Lower leg skin (tissue), 3 donors: Measurements from ENCODE around the gene LCE1E.

Experiments used
- POLR2A ChIP-seq, 2 donors: fragments of 450-650 bp; IDR thresholded peaks; one replicate each; pipeline ENCODE4 v1.6.1; 2016 to 2017; ENCODE audit warnings: antibody characterized with exemption in 2 of 2, mild to moderate bottlenecking in 1 of 2, moderate library complexity in 1 of 2
- TF ChIP-seq, protein P1 (sequence below), 3 donors: fragments of 450-650 bp; IDR thresholded peaks; one replicate each; pipeline ENCODE4 v1.5.1; 2016; ENCODE audit warnings: antibody characterized with exemption in 3 of 3, mild to moderate bottlenecking in 3 of 3, moderate library complexity in 2 of 3

GRCh38 chr1:152817309-152817708, 31.3 kb downstream of the LCE1E start:
- TF ChIP-seq, protein P1, sequence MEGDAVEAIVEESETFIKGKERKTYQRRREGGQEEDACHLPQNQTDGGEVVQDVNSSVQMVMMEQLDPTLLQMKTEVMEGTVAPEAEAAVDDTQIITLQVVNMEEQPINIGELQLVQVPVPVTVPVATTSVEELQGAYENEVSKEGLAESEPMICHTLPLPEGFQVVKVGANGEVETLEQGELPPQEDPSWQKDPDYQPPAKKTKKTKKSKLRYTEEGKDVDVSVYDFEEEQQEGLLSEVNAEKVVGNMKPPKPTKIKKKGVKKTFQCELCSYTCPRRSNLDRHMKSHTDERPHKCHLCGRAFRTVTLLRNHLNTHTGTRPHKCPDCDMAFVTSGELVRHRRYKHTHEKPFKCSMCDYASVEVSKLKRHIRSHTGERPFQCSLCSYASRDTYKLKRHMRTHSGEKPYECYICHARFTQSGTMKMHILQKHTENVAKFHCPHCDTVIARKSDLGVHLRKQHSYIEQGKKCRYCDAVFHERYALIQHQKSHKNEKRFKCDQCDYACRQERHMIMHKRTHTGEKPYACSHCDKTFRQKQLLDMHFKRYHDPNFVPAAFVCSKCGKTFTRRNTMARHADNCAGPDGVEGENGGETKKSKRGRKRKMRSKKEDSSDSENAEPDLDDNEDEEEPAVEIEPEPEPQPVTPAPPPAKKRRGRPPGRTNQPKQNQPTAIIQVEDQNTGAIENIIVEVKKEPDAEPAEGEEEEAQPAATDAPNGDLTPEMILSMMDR (IDR thresholded peaks at IDR 0.05) = no peak
- TF ChIP-seq POLR2A (IDR thresholded peaks at IDR 0.05) = no peak
